NCI-H748 (cell line): ENCODE results near the gene SPTBN1.

ENCODE experiments used
- DNase-seq: peaks from one replicate; lab custom pipeline; 2025; ENCODE audit not compliant: unreplicated experiment; lab: John Stamatoyannopoulos, UW

Gene SPTBN1

DNA sequence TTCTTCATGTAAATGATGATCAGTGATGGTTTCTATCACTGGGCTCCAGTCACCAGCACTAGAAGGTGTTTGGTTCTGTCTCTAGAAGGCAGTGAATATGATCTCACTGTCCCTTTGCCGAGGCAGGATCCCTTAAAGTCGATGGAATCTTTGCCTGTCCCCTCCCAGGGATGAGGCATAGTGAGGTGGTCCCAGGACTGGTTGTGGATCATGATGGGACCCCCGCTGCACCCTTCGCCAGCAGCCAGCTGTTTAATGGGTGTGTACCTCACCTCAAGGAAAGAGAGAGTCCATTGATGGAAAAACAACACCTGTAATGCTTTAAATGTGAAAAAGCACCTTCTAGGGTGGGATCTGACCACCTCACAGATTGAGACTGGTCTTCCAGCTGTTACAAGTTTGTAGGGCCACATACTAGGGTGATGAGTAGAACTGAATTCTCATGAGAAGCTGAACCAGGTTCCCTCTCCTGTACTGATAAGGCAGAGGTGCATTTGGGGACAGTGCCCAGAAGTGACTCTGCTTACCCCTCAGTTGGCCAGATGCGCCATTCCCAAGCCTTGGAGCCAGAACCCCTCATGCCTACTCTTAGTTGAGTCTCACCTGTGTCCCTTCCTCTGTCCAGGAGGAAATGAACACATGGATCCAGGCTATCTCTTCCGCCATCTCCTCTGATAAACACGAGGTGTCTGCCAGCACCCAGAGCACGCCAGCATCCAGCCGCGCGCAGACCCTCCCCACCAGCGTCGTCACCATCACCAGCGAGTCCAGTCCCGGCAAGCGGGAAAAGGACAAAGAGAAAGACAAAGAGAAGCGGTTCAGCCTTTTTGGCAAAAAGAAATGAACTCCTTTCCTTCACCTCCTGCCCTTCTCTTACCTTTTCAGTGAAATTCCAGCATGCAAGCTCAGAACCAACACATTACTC, 211.9 kb downstream of the SPTBN1 start:
- DNase-seq: no peak

DNA sequence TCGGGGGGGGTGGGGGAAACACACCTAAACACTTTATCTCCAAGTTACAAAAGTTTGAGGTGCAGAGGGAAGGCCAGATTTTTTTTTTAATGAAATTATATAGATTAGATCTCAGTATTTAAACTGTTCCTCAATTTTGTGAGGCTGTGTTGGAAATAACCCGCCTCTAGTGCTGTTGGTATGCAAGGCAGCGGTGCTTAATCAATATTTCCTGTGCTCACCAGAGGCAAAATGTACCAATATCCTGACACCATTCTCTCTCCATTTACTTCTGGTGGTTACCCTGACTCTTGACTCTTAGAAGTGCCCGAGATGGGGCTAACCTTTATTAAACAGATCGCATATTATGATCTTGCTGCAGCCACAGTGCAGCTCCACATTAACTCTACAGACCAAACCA, 212.6 kb downstream of the SPTBN1 start:
- DNase-seq: no peak

DNA sequence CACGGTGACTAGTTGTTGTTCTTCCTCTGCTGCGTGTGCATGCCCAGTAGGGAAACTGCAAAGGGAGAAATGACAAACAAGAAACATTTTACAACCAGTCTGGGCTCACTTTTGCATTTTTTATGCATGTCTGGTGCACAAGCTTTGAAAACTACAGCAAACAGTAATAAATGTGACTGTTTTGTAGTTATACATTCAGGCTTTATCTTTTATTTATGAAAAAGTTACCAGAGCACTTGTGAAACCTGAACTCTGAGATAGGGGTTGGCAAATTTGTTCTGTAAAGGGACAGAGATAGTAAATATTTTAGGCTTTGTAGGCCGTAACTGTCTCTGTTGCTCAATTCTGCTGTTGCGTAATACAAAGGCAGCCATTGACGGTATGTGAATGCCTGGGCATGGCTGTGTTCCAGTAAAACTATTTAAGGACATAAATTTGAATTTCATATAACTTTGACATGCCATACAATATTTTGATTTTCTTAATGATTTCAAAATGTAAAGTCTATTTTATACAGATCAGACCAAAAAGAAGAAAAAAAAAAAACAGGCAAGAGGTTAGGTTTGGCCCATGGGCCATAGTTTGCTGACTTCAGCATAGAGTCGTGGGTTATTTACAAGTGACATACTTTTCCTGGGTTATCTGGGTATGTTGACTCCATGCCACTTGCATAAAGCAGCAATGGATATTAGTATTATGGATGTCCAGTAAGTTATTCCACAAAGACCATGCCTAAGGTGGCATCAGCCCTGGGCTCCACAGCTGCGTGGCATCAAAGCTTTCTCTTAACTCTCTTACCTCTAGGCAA, 213.8 kb downstream of the SPTBN1 start:
- no peak for DNase-seq

DNA sequence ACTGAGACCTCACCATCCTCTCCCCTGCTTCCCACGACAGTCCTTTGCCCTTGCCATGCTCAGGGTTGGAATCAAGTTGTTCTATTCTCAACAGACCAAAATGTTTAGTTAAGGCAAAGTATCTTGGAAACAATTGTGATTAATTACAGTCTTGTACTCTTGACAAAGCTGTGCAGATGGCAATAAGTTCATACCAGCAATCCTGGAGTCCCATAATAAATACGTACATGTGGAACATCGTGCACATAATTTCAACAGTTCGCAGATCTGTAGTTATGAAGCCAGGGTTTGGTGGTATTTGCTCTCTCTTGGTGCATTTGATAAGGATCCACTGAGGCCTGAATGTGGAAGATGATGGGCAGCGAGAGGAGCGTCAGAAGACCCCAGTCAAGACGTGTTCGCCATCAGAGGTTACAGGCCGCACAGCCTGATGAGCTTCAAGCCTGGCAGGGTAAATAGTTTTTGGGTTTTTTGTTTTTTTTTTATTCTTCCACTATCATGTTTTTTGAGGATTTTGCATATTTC, 214.4 kb downstream of the SPTBN1 start:
- no peak for DNase-seq

DNA sequence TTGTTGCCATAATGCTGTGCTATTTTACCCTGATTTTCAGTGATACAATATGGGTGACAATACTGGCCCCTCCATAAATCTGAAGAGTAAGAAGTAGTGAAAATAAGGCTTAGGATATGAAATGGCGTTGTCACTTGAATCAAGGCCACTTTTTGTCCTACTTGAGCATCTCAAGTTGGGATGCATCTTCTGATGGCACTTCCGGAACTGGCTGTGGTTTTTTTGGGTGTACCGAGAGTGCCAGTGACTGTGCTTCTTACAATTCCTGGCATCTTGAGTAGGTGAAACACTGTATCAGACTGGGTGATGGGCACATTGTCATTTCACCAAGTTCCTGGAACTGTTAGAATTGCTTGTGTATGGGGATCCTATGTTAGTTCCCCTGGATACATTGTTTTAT, 214.9 kb downstream of the SPTBN1 start:
- no peak for DNase-seq

DNA sequence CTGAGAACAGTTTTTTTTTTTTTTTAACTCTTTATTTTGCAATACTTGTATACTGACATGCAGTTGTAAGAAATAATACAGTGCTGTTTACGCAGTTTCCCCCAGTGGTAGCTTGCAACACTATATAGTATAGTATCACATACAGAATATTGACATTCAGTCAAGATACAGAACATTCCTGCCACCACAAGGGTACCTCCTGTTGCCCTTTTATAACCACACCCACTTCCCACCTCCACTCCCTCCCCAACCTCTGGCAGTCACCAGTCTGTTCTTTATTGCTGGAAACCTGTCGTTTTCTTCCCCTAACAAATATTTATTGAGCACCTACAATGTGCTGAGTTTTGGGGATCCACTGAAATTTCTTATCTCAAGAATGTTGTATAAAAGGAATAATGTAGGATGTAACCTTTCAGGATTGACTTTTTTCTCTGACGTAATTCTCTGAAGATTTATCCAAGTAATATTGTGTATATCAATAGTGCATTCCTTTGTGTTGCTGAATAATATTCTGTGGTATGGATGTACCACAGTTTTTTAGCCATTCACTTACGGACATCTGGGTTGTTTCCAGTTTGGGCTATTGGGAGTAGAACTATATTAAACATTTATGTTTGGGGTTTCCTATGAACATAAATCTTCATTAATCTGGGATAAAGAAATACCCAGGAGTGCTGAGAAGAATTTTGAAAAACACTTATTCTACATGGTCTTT, 215.9 kb downstream of the SPTBN1 start:
- DNase-seq: no peak

DNA sequence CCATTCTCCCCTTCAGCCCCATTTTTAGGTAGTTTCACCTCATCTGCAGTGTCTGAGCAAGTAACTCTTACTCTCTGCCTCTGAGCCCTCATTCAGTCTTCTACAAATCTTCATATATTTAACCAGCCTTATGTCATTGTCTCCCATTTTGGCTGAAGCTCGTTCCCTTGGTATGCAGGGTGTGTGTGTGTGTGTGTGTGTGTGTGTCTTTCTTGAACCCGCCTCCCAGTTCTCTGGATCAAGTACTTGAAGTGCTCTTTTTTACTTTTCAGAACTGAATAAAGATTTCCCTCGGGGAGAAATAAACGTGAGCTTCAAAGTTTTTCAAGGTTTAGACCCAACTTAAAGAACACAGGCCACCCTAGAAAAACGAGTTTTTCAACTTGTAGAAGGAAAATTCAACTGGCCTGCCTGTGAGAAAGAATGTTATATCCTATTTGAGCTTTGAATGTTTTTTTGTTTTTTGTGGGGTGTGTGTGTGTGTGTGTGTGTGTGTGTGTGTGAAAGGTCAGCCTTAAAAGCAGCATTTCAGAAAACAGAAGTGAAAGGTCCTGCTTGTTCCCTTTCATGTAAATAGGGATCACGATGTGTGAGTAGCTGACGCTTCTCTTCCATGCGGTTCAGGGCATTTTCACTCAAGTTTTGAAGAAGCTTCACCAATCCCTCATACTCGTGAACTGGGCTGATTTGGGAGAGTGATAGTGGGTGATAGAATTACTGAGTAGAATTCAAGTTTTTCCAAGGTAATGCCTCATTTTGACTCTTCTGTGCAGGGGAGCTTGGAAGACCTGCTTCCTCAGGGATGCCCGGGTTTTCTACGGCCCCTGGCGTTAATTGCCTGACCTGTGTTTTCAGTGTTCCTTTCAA, 216.7 kb downstream of the SPTBN1 start:
- DNase-seq: no peak

DNA sequence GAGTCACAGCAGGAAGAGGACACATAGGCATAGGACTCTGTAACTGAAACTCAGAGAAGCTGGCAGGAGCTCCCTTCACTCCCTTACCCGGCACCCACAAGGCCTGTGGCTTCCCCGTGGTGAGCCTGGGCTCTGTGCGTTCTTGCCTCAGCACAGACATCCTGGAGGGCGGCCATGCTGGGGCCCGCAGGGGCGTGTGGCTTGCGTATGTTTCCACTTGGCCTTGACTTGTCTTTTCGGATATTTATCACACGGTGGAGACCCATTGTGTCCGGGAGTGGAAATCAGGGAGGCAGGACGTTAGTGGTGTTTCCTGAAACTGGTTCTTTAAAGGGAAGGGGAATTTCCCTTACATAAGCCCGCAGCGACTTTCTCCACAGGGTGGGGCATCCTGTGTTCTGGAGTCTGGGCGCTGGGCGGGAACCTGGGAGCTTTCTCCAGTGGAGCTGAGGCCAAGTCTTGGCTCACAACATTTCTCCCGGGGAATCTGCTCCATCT, 217.4 kb downstream of the SPTBN1 start:
- DNase-seq: no peak

DNA sequence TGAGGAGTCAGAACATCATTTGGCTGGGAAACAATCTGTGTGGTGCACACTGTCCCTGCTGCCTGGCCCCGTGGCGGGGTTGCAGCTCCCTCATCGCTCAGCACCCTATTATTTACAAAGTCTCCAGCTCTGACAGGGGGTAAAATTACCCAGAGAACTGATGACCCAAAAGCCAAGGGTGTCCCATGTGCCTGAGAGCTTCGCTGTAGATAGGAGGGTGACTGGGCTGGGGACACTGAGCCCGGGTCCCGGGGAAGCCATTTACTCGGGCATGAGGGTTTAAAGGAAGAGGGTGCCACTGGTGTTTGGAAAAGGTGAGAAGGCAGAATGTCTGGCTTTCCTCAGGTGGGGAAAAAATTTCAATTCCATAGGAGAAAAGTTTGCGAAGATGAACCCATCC, 219.2 kb downstream of the SPTBN1 start:
- no peak for DNase-seq

DNA sequence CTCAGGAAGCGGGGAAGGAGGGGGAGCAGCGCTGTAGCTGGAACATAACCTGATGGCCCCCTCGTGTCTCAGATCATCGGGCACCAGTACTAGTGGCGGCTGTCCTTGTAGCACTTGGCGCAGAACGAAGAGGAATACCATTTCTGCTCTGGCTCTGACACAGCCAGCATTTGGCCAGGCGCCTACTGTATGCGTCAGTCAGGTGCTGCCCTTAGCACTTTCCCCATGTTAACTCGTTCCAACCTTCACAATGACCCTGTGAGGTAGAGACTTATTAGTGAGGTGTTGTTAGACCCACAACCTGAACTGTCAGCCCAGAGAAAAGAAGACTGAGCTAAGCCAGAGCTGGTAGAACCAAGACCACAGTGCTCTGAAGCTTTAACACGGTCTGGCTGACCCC, 219.6 kb downstream of the SPTBN1 start:
- DNase-seq: no peak

DNA sequence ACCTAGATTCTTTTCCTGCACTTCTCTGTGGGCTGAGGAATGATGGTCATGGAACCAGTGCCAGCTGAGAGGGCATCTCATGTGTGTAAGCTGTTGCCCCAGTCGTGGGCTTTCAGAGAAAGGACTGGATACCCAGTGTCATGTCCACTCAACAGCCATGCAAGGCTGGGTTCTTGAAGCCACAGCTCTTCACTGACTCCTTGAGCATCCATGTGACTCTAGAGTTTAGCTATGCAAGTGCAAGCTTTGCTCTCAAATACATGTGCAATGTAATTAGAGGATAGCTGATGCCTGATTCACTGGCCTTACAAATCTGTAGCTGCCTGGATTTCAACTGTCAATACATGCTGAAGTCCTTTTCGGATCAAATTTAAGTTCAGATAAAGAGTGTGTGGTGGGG, 220.5 kb downstream of the SPTBN1 start:
- DNase-seq: no peak

DNA sequence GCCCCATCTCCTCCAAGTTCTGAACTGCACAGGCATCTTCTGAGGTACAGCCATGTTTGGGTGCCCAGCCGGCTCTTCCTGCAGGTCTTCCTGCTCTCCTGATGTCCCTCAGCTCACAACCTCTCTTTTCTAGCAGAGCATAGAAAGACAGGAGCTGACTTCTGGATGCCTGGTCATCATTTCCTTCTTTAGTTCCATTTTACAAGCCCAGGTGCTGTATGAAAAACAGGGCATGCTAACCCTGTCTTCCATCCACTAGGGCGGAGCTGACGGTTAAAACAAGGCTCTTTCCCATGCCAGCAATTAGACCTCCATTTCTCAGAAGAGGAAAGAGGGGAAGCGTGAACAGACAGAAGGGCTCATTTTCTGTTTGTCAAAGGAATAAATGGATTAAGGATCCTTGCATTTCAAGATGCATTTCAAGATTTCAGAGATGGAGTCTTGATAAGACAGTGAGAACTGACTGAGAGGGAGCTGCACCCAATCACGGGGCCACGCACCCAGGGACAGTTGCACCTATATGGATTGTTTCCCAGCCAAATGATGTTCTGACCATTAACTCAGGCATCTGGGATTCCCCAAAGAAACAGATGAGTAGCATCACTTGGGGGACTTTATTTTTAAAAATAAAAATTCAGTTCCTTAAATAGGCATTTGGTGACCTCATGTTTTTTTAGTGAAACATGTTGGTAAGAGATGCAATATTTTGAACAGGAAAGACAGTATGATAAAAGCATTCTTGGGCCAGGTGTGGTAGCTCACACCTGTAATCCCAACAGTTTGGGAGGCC, 221.5 kb downstream of the SPTBN1 start:
- no peak for DNase-seq

DNA sequence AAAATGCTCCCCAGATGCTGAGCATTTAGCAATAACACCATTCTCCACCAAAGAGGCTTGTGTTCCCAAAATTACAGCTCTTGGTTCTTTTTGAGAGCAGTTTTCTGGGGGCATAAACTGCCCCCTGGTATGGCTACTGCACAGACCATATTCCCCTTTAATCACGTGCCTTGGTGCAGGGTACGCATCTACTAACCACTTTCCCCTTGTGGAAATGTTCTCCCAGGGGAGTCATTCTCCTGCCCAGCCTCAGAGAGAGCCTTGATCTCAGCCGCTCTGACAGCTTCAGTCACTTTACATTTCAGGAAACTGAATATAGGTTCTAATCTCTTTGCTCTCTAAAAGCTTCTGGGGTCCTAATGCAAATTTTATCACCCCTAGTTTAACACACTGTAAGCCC, 222.6 kb downstream of the SPTBN1 start:
- DNase-seq: no peak

DNA sequence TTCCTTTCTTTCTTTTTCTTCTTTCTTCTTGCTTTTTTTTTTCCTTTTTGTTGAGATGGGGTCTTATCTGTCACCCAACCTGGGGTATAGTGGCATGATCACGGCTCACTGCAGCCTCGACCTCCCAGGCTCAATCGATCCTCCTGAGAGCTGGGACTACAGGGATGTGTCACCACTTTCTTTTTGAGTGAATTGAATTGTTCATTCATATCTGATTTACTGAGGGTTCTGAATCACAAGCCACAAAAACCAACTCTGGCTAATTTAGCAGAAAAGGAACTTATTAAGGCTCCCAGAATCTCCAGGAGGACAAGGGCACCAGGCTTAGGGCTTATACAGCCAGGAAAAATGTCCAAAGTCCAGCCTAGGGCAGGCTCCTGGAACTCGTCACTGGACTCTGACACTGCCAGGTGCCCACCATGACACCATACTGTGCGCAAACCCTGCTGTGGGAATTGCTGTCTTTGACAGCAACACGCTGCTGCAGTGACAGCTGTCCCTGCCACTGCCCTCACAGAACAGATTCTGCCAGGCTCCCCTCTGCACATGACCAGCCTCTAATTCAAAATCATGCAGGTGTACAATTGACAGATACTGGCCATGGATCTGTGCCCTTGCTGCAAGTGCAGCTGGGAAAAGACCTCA, 224.4 kb downstream of the SPTBN1 start:
- no peak for DNase-seq

DNA sequence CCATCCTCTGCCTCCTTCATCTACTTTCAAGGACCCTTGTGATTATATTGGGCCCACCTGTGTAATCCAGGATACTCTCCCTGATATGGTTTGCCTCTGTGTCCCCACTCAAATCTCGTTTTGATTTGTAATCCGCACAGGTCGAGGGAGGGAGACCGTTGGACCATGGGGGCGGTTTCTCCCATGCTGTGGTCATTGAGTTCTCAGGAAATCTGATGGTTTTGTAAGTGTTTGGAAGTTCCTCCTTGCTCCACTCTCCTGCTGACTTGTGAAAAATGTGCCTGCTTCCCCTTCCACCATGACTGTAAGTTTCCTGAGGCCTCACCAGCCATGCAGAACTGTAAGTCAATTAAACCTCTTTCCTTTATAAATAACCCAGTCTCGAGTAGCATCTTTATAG, 225.3 kb downstream of the SPTBN1 start:
- DNase-seq: no peak

DNA sequence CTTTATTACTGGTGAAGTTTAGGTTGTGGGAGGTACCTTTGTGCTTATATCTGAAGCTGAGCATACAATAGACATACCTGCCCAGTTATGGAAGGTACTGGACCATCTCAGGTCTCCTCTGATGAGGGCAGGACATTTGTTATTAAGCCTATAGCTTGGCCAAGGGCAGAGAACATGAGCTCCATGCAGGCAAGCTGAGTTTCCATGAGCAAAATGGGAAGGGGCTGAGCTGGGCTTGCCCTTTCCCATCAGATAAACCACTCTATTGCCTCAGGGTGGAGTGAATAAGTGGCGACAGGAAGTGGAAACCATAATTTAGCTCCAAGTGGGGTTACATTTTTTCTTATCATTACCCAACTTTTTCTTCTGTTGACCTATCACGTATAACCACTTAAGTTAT, 227.5 kb downstream of the SPTBN1 start:
- DNase-seq: no peak

DNA sequence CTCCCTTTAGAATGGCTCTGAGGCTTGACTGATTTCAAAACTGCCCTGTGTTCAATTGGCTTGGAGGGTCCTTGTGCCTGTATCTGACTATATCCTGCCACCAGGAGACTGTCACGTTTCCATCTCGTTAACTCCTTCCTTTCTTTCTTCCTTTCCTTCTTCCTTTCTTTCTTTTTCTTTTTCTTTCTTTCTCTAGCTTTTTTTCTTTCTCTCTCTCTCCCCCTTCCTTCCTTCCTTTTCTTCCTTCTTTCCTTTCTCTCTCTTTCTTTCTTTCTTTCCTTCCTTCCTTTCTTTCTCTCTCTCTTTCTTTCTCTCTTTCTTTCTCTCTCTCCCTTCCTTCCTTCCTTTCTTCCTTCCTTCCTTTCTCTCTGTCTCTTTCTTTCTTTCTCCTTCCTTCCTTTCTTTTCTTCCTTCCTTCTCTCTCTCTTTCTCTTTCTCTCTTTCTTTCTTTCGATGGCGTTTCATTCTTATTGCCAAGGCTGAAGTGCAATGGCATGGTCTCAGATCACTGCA, 229.2 kb downstream of the SPTBN1 start:
- no peak for DNase-seq

DNA sequence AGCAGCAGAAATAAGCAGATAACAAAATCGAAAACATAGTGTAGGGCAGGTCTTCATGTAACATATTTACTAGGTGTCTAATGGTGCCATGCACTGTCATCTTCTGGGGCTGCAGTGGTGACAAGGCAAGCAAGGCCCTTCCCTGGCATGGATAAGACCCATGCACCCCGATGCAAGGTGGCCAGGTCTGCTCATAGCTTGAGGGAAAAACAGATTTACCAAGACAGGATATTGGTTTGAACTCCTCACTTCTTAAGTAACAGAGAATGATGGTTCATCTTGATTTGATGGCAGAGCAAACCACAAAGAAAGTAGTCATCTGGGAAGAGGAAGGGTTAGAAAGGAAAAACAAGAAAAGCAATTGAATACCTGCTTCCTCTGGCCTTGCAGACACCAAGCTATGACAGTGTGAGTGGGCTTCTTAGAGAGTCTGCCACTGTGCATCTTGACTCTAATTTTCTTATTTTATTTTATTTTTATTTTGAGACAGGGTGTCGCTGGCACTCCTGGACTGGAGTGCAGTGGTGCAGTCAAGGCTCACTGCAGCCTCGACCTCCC, 231.5 kb downstream of the SPTBN1 start:
- DNase-seq: no peak
